Measurements from ENCODE around the gene TMEM62. TPM values are rescaled to one million over a fixed set of nuclear protein-coding genes. Genes with fewer than 3 reads are reported as not detected.
A peak's percentile ranks its signal among the peaks of the same experiment; 100 is the strongest.
"Not testable (repeated sequence)": the region's sequence is repeated elsewhere in the genome, so short reads cannot be mapped to it uniquely, and the experiment has no call there.

Gene TMEM62
- total and polyA plus RNA-seq, 9 of the 15 experiments (the other 6 are each of a cell fraction or from before 2014, with no cell fraction given), result 4.4 to 16.6 (median 11.1) TPM

- BruUV-seq (replicated peaks); H3K4me1 ChIP-seq (replicated peaks in 1 of 2; ENCODE audit: control insufficient read depth in 2 of 2, insufficient read depth in 2 of 2, low read length in 2 of 2); H3K36me3 ChIP-seq (ENCODE audit: control insufficient read depth, insufficient read depth, low read length); intact Hi-C loops (cut with micrococcal nuclease); H3K79me2 ChIP-seq (ENCODE audit: control insufficient read depth, insufficient read depth, low read length); H3K9me1 ChIP-seq (ENCODE audit: control insufficient read depth, insufficient read depth, low read length); H3K4me3 ChIP-seq; in situ Hi-C loops (cut with MboI); ATAC-seq; FAIRE-seq; CTCF ChIA-PET (ENCODE audit: low intra/inter-chr PET ratio); H3K27ac ChIP-seq (ENCODE audit: extremely low read depth, low read depth, low read length); H3K9ac ChIP-seq (ENCODE audit: insufficient read depth in 1 of 2, low read depth in 2 of 2, low read length in 2 of 2); H3K4me2 ChIP-seq (ENCODE audit: insufficient read depth, low read length); DNase-seq (ENCODE audit: extremely low read depth in 1 of 4, low spot score in 3 of 4); POLR2A ChIA-PET; H3K9me3 ChIP-seq (replicated peaks; ENCODE audit: control insufficient read depth, insufficient read depth, low read depth, low read length); H3K27me3 ChIP-seq (ENCODE audit: control insufficient read depth in 2 of 2, insufficient read depth in 2 of 2, low read length in 2 of 2); H2AFZ ChIP-seq (ENCODE audit: low read depth, low read length); H4K20me1 ChIP-seq (replicated peaks; ENCODE audit: control insufficient read depth, insufficient read depth, low read length): not testable (repeated sequence)
- TF ChIP-seq CBX3 (IDR thresholded peaks at IDR 0.05; ENCODE audit: borderline replicate concordance in 1 of 2, low read length in 2 of 2), result peak in 1 of 2 experiments; percentile 81; a peak in 2 of 3 replicates
- 0 out of 2 replicates have a peak, but pooled peaks have one; percentile 53 for TF ChIP-seq CBX1 (IDR thresholded peaks at IDR 0.05; ENCODE audit: low read depth)
- peak; percentile 86 for TF ChIP-seq ZNF280A (IDR thresholded peaks at IDR 0.05; ENCODE audit: low read depth, partially characterized antibody)
- peak; percentile 93 for TF ChIP-seq CBX5 (IDR thresholded peaks at IDR 0.05; ENCODE audit: borderline replicate concordance, low read depth)
- 0 out of 2 replicates have a peak, but pooled peaks have one; percentile 65 for TF ChIP-seq ZNF280B (CRISPR knock-in tag; IDR thresholded peaks at IDR 0.05)
- TF ChIP-seq TRIM24 (IDR thresholded peaks at IDR 0.05), result peak; percentile 44 to 70; a peak in 3 of 4 replicates
- TF ChIP-seq CEBPB (tag; IDR thresholded peaks at IDR 0.05), result peak; percentile 44; the same call in 1 of the 2 replicates
- TF ChIP-seq TRIM28 (IDR thresholded peaks at IDR 0.05), result peak; percentile 96
- 0 out of 2 replicates have a peak, but pooled peaks have one; percentile 23 for TF ChIP-seq ZEB2 (IDR thresholded peaks at IDR 0.05)
- WGBS (ENCODE audit: insufficient coverage, low coverage, missing lambda C conversion rate), result 58% methylated on average over 10 of the region's 10 CpGs
Measured at GRCh38 chr15:43128174-43128979, 5.0 kb upstream of the TMEM62 start.

Measured in K562 (cell line).